DLD1 (cell line): Measurements from ENCODE around the gene TMEM273.

Experiments used
- in situ Hi-C: cut with HindIII; loops from 2 replicates; pipeline ENCODE4 v1.10.0; 2017; ENCODE audit warnings: low sequenced_read_pairs

The TMEM273 gene

DNA sequence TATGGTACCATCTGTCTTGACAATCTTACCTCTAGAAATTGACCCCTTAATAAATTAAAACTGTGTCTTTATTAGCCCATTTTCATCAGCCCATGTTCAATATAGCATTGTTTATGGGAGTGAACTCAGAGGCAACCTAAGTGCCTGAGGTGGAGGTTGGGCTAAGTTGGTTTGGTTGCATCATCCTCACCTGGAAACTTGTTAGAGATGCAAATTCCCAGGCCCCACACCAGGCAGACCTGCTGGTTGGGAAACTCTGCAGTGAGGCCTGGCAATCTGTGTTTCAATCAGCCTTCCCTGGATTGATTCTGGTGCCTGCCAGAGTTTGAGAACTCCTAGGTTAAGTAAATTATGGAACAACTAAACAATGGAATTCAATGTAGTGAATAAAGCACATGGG lies 44.9 kb downstream of the TMEM273 start:
- in situ Hi-C loops: no loop called here

DNA sequence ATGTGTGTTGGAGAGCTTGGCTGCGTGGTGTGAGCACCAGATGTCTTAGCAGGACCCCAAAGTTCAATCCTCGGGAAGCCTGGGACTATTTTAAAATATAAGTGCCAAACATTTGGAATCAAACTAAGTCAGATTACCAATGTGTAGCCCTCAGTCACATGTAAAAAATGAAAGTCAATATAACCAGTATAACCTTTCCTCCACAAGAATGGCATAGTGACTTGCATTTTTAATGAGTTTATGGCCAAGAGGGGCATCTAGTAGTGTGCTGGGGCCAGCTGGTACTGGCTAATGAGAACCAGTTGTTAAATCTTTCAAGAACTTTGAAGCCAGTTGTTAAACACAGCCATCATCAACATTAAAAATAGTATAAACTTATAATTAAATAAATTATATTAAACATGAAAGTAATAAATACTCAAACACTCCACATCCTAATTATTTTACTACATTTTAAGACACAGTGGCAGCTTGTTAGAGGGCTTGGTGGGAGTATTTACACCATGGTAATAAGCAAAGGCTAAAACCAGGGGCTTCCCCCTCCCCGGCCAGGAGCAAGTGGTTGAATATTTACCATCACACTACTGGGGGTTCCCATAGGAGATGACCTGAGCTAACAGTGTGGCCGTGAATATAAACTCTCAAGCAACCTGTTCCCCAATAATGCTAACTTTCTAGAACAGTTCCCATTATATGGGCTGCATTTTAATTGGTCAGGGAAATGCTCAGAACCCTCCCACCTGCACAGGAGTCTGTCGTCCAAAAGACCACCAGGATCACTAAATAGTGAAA lies 46.5 kb downstream of the TMEM273 start:
- in situ Hi-C loops: no loop called here

DNA sequence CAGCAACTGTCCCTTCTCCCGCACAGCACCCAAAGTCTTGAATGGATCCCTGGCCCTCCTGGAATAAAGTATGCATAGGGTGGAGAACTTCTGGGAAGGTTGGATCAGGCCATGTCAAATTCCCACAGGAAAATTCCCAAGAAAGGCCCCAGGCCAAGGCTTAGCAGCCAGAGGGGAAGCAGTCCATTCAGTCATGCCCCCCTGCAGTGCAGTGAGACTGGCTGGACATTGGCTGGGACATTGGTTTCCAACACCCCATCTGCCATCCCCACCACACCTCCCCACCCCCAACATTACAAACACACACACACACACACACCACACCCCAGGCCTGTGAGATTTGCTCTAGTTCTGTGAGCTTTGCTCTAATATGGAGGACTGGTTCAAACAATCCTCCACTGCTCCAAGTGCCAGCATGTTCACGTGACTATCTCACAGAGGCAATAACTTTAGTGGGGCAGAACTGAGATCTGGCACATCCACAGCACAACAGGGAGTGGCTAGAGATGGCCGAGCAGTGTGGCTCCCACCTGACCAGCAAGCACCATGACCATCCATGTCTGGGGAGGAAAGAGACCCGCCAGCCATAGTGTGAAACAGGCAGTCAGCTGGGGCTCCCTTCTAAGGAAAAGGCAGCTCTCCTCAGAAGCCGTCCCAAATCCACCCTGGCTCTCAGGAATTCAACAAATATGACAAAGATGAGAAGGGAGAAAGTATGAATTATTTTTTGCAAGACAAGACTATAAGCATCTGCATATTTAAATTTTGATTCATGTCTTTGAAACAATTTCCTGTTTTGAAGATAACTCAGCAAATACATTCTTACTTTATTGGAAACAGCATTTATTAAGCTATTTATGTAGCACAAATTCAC lies 47.6 kb downstream of the TMEM273 start:
- in situ Hi-C loops: no loop called here

DNA sequence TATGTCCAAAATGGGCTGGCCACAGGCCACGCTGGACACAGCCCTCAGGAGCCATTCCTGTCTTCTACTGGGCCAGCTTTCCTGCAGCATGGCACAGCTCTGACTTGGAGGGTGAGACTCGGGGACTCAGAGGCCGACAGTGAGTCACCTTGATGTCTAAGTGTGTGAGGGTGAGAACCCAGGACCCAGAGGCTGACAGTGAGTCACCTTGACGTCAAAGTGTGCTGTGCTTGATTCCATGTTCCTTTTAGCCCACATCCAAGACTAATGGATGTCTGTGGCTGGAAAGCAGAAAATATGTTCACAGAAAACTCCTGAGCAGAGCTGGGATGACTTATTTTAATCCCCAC lies 48.4 kb downstream of the TMEM273 start:
- in situ Hi-C loops: no loop called here

DNA sequence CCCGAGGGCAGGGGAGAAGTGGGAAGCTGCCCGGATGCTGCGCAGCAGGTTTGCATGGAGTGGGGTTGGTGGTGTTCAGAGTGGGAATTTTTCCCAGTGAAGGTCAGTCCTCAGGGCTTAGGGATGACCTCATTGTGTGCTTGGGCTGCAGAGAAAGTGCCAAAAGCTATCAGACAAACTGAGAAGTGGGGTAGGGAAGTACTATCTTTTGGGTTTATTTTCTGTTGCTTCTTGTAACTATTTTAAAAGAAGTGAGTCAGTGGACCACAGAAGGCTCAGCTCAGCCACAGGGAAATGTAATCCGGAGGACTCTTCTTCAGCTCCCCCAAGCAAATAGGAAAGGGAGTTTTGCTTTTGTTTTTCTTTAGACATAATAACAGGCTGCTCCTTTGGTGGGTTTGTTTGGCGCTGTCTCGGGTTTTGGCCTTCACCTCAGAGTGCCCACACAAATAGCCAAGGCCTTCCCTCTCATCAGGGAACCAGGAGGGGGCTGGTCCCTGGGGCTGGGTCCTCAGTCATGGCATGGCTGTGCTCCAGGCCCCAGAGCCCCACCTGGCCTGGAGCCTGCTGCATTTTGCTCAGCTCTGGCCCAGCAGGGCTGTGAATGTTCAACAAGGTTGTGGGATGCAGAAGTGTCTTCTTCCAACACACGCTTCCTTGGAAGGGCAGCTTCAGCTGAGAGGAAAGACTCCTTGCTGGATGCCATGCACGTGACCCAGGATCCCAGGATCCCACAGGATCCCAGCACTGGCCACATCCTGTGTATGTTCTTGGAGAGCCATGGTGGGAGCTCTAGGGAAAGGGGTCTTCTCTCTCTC lies 49.0 kb downstream of the TMEM273 start:
- in situ Hi-C loops: no loop called here

DNA sequence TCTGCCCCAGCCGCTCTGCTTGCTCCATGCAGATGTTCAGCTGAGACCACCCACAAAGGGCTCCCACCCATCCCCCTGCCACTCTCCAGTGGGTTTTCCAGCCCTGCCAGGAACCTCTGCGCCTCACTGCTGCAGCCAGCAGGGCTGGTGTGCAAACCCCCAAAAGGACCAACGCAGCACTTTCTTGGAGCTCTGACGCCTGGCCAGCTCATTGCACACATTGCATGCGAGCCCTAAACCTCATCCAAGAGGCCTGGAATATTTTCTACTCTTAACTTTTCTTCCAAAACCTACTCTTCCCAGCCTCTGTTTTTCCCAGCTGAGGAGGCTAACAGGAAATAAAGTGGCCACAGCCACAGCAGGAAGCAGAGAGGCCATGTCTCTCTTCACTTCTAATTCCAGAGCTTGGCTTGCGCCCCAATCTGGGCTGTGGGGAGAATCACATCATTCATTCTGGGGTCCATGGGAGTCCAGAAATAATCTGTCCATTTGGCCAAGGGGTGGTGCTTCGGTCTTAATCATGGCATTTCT lies 49.8 kb downstream of the TMEM273 start:
- in situ Hi-C loops: no loop called here

DNA sequence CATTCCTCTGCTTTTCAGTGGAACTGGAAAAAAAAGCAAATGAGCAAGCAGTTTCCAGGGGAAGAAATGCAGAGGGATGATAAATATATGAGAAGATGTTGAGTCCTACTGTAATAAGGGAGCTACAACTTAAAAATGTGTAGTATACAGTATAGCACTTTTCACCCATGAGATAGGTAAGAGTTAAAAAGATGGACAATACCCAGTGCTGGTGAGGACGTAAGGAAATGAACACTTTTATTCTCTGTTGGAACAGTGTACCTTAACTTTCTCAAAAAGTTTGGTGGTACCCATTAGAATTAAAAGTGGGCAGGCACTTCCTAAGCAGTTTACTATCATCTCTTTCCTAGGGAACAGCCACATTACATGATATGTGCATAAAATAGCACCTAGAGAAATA lies 51.7 kb downstream of the TMEM273 start:
- in situ Hi-C loops: no loop called here

DNA sequence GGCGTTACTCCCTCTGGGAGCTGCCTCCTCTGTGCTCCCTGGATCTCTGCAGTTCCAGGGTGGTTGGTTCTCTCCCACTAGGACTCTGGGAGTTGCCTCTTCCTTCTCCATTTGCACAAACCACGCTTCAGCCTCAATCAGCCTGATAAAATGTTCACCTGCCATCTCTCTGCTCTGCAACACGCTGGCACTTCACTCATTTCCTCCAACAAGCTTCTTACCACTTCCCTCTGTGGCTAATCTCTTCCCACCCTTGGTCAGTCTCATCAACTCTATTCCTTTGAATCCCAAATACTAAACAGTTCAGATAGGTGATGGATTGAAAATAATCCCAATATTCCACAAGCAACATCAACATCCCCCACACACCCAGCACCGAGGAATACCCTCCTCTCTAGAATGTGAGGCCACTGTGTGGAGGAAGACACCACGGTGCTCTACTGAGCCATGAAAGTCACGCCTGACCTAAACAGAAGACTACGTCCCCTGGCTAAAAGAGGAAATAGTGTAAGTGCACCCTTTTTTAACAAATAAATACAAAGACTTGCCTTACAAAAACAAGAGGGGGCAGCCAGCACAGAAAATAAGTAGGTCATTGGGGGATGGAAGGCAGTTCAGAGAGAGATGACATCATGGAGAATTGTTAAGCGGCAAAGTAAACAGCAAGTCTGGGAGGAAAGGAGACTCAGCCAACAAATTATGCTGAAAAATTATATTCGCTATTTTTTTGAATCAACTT lies 52.4 kb downstream of the TMEM273 start:
- in situ Hi-C loops: no loop called here

DNA sequence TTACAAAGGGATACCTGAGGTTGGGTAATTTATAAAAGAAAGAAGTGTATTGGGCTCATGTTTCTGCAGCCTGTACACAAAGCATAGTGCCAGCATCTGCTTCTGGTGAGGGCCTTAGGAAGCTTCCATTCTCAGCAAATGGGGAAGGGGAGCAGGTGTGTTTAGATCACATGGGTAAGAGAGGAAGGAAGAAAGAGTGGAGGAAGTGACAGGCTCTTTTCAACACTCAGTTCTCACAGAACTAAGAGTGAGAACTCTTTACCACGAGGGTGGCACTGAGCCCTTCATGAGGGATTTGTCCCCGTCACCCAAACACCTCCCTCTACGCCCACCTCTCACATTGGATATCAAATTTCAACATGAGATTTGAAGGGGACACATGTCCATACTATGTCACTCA lies 53.9 kb downstream of the TMEM273 start:
- in situ Hi-C loops: no loop called here

DNA sequence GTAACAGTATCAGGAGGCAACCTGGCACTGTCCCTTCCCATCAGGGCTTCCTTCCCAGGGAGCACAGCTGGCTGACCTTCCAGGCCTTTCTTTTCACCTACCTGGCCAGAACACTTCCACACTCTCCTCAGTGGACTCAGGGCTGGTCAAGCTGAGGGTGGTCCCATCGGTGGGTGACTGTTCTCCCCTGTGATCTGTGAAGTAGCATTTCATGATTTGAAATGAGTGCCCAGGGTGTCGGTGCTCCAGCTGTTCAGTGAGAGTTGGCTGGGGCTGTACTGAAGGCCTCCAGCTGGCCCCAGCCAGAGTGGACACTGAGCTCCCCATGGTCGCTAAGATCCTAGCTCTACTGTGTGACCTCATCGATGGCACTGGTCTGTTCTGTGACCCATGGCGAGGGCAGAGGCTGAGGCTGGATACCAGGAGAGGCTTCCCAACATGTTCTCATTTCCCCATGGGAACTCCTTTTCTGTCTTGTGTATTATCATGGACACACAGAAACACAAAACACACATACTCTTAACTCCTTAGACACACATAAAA lies 54.4 kb downstream of the TMEM273 start, which contains the start of gene FAM170B:
FAM170B (minus strand) TSS at position 316 of the 543 bp plus-strand sequence; CDS start at position 213, 103 bp downstream.
- in situ Hi-C loops: no loop called here

DNA sequence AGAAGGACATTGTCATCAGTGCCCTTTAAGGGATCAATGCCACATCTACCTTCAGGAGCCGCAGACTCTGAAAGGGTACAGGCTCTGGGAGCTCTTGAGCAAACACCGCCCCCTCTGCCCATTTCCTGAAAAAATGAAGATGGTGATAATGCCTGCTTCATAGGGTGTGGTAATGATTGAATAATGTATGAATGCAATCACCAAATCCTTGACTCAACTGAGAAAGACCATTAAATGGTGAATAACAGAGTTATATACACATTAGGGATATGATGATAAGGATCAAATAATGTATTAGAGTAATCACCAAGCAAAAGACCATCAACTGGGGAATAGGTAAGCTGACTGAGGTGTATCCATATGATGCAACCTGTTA lies 55.8 kb downstream of the TMEM273 start:
- in situ Hi-C loops: no loop called here

DNA sequence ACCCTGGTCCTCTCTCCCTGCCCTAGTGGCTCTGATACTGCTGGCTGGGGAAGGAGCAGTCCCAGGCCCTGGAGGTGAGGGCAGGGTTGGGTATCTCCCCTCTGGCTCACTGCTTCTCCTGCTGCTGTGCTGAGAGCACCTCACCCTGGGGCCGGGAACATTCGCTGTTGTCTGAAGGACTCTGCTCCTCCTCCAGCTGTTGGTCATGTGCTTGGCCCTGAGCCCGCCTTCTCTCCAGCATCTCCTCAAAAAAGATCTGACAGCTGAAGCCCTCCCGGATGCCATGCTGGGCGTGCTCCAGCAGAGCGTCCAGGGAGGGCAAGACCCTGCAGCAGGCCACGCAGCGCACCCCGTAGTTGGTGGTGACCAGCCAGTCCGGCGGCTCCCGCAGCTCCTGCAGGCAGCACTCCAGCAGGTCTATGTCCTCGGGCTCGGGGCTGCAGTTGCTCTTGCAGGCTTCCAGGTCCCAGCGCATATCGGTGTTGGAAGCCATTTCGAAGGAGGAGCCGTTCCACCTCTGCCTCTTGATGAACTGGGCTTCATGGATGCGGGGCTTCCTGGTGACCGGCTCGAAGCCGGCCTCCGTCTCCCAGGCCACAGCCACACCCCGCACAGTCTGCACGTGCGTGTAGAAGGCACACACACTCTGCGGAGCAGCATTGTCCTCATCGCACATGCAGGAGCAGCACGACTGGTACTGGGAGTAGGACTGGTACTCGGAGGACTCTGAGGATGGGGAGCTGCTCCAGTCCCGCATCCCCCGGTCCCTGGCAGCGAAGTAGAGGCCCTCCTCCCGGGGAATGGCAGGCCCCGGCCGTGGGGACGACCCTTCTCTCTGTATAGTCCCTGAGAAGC lies 56.5 kb downstream of the TMEM273 start:
- in situ Hi-C loops: no loop called here

DNA sequence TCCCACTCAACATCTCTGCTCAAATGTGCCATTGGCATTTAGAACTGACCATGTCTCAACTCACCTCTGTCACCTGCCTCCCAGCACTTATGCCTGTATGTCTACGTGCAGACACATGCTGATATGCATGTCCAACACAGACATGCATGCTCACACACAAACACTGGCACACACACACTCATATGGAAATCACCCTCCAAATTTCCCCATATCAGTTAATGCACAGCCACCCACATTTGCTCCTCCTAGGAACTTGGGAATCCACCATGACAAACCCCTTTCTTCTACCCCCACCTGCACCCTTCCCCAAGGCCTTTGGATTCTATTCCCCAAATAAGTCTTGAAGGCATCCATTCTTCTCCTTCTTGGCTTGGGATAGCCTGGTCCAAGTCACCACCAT lies 58.8 kb downstream of the TMEM273 start:
- in situ Hi-C loops: no loop called here

DNA sequence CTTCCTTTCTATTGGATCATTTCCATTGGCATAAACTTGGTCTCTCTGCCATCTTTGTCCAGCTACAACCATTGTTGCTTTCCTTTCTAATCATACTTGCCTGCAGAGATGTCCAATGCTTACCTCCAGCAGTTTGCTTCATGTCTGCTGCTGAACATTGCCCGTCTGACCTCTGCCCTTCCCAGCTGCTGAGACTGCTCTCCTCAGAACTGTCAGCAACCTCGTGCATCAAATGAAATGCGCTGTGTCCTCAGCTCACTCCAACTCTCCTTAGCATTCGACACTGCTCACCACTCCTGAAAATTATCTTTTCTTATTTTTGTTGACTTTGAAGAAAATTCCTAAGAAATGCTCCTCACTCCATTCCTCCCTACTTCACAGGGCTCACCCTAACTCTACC lies 59.3 kb downstream of the TMEM273 start:
- in situ Hi-C loops: no loop called here

DNA sequence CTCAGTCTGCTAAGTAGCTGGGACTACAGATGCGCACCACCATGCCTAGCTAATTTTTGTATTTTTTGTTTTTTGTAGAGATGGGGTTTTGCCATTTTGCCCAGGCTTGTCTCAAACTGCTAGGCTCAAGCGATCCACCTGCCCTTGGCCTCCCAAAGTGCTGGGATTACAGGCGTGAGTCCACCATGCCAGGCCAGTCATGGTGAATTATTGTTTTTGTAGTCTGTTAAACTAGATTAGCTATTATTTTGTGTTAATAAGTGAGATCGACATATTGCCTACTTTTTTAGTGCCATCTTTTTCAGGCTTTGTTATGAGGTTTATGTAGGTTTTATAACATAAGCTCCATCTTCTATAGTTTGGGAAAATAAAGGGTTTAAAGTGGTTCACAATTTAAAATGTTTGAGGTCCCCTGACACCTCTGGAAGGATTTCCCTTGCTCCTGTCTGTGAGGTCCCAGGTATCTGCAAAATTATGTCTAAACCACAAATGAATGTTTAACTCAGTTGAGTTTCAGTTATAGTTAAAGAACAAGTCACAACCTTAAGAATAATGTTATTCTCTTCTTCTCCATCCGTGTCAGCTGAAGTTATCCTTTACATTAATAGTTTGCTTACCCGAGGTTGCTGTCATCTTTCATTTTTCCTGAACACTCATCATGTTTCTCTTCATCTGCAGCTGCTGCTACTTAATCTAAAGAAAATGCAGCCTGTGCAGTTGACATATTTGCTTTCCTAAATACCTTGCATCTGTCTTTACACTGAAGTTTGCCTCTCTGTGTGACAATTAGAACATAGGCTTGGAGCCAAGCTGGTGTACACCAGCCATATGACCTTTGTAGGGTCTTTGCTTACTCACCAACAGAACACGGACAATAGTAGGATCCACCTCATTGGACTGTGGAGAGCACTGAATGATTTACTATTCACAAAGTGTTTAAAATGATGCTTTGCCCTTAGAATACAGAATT lies 63.9 kb downstream of the TMEM273 start:
- in situ Hi-C loops: no loop called here

DNA sequence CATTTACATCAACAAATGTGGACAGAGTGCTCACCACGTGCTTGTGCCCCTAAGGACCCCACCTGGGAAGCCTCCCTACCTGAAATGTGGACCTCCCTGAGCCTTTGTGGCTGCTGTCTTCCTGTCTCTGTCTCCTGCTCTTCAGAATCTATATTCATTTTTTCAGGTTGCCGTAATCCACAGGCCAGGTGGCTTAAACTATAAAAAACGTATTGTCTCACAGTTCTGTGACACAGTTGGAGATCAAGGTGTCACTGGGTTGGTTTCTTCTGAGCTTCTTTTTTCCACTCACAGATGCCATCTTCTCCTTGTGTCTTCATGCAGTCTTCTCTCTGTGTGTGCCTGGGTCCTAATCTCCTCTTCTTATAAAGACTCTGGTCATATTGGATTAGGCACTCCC lies 67.3 kb downstream of the TMEM273 start:
- in situ Hi-C loops: no loop called here

DNA sequence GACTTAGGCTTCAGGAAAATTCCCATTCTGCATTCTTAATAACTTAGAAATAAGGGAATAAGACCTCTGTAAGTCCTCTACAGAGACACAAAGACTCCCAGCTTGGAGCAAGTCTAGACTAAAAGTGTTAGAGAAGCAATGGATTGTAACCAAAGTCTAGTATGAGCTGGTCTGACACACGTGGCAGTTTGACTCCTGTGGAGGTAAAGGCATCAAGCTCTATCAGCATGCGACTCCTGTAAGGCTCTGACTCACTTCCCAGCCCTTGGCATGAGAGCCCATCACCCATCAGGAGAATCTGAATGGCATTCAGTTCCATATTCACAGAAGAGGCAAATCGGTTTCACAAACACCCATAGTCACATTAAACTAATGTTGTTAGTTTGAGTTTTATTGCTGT lies 68.4 kb downstream of the TMEM273 start:
- in situ Hi-C loops: no loop called here

DNA sequence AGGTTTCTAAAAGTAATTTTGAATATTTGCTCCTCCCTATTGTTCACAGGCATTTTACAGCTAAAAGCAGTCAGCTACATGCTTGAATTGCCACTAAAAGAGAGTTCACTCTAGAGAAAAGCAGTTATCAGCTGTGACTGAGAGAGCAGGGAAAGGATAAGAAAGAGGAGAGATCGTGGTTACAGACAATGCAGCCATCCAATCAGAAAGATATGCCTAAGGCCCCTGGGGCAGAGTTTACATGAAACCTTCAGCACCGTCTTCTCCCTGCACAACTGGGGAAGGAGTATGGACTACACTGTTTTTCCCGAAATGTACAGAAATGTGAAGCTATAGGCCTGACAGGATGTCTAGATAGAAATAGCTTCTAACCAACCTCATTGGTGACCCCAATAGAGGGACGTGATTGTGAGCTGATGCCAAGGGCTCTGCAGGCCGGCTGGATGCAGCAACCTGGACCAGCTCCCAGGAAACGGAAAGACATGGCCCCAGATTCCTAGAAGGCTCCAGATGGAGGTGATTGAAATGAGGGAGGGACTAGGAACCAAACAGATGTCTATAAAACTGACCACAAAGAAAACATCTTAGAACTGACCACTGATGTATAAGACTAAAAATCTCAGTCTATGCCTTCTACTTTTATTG lies 69.6 kb downstream of the TMEM273 start:
- in situ Hi-C loops: no loop called here
